HCT116 (cell line): ENCODE data around the gene AHI1.

Experiments
- CEBPB ChIP-seq: IDR thresholded peaks from 2 replicates; pipeline ENCODE4 v1.6.1; 2012; ENCODE audit warnings: low read depth
- CTCF ChIP-seq, 3 experiments: fragments of 200-600 bp in 1 of 3; sonication (generic) in 1 of 3; IDR thresholded peaks in 2 of 3; conservative IDR thresholded peaks in 1 of 3; 2 replicates each; pipeline ENCODE4 v1.5.1; 2012 to 2017; ENCODE audit warnings: low read depth in 2 of 3, low read length in 2 of 3, antibody characterized with exemption in 1 of 3, borderline replicate concordance in 1 of 3, control low read depth in 1 of 3, mild to moderate bottlenecking in 1 of 3, mixed read lengths in 1 of 3, mixed run types in 1 of 3, moderate library complexity in 1 of 3; ENCODE audit not compliant: insufficient read depth in 1 of 3

GRCh38 chr6:135322427-135323201 lies 174.9 kb downstream of the AHI1 start:
- no peak for TF ChIP-seq CTCF (IDR thresholded peaks at IDR 0.05 in 2 of 3, conservative IDR thresholded peaks at IDR 0.05 in 1 of 3; ENCODE audit: borderline replicate concordance in 1 of 3, insufficient read depth in 1 of 3, low read depth in 2 of 3, low read length in 2 of 3)
- TF ChIP-seq CEBPB: no peak
